HEK293T (cell line): Measurements from ENCODE around the gene BEST4.

Experiments
- ELF4 ChIP-seq: fragments of 450-650 bp; IDR thresholded peaks from 2 replicates; pipeline ENCODE4 v1.6.1; 2017; ENCODE audit warnings: antibody characterized with exemption
- SP1 ChIP-seq: fragments of 450-650 bp; IDR thresholded peaks from 2 replicates; pipeline ENCODE4 v1.6.1; 2017
- SUZ12 ChIP-seq: fragments of 450-650 bp; IDR thresholded peaks from 2 replicates; pipeline ENCODE4 v1.6.1; 2016; ENCODE audit warnings: mild to moderate bottlenecking

DNA sequence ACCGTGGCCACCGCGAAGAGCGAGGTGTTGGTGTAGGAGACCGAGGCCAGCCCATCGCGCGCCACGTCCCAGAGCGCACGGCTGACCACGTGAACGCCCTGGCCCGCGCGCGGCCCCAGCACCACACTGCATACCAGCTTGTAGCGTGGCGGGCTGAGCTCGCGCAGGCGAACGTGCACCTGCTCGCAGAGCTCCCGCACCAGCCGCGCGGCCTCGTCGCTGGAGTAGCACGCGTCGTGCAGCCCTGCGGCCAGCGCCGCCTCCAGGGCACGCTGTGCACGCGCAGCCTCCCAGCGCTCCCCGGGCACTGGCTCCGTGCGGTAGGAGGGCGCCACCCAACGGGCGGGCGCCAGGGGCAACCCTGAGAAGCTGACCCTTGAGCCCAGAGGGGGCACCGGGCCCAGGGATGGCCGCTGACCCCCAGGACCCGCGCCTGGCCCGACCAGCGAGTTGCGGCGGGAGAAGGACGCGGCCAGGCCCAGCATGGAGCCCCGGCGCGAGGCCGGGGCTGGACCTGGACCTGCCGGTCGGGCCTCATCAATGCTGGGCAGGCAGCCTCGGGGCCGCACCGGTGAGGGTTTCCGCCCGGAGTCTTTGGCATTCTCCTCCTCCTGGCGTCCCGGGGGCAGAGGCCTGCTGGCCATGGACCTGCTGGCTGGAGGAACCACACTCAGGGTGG is 18.2 kb upstream of the BEST4 start:
- TF ChIP-seq SP1: no peak
- no peak for TF ChIP-seq ELF4
- TF ChIP-seq SUZ12: no peak
